Ovary (tissue), 3 donors: ENCODE measurements around the gene COMMD8.

Experiments
- CTCF ChIP-seq, 3 donors: fragments of 450-650 bp in 2 of 3; fragments of 200-600 bp in 1 of 3; IDR thresholded peaks; one replicate each; pipeline versions ENCODE4 v1.5.1 to v1.8.0; 2016 to 2022; ENCODE audit warnings: antibody characterized with exemption in 3 of 3, mild to moderate bottlenecking in 1 of 3
- POLR2A ChIP-seq: fragments of 450-650 bp; IDR thresholded peaks from one replicate; pipeline ENCODE4 v1.6.1; 2017; ENCODE audit warnings: antibody characterized with exemption, mild to moderate bottlenecking, moderate library complexity
- donor health status: DM: no; HTN: no; CAD: no.

GRCh38 chr4:47465004-47465403 is 1.5 kb upstream of the COMMD8 start:
- TF ChIP-seq CTCF (IDR thresholded peaks at IDR 0.05) = no peak
- no peak for TF ChIP-seq POLR2A
